HG02973 (cell line): ENCODE measurements around the gene WDR33.
A peak's percentile ranks its signal among the peaks of the same experiment; 100 is the strongest.

Experiments used
- ATAC-seq: cut with Tn5 transposase; IDR thresholded peaks from one replicate; pipeline ENCODE4 v1.9.1; 2021; ENCODE audit warnings: moderate library complexity; ENCODE audit not compliant: unreplicated experiment

The WDR33 gene

GRCh38 chr2:127721978-127722355 is 89.0 kb downstream of the WDR33 start:
- no peak for ATAC-seq

GRCh38 chr2:127721311-127721977 is 89.5 kb downstream of the WDR33 start:
- no peak for ATAC-seq

GRCh38 chr2:127719301-127720218 is 91.4 kb downstream of the WDR33 start:
- no peak for ATAC-seq

- ATAC-seq = no peak
Observed at GRCh38 chr2:127718271-127718670, 92.7 kb downstream of the WDR33 start.

- ATAC-seq = no peak
Observed at GRCh38 chr2:127715778-127716449, 95.1 kb downstream of the WDR33 start.

GRCh38 chr2:127713562-127713961 is 97.4 kb downstream of the WDR33 start:
- ATAC-seq = no peak

GRCh38 chr2:127712999-127713398 is 98.0 kb downstream of the WDR33 start:
- no peak for ATAC-seq

GRCh38 chr2:127709336-127709735 is 101.6 kb downstream of the WDR33 start:
- ATAC-seq = no peak

GRCh38 chr2:127707890-127708648 is 102.9 kb downstream of the WDR33 start:
- no peak for ATAC-seq

GRCh38 chr2:127706215-127706990 is 104.6 kb downstream of the WDR33 start:
- ATAC-seq = no peak

GRCh38 chr2:127705391-127706065 is 105.4 kb downstream of the WDR33 start:
- ATAC-seq = no peak

GRCh38 chr2:127704641-127705390 is 106.2 kb downstream of the WDR33 start:
- no peak for ATAC-seq

- ATAC-seq = no peak
Observed at GRCh38 chr2:127703282-127703681, 107.7 kb downstream of the WDR33 start.

- no peak for ATAC-seq
Observed at GRCh38 chr2:127702395-127703009, 108.5 kb downstream of the WDR33 start.

- ATAC-seq = peak; percentile 57
Observed at GRCh38 chr2:127701651-127702394, 109.1 kb downstream of the WDR33 start.

GRCh38 chr2:127701193-127701650 is 109.7 kb downstream of the WDR33 start, which contains the start of gene SFT2D3:
Gene SFT2D3, plus strand, starts transcription at chr2:127701497. Its CDS starts 32 bp downstream, at chr2:127701529.
- ATAC-seq = peak; percentile 65

GRCh38 chr2:127700527-127701192 is 110.3 kb downstream of the WDR33 start:
- peak; percentile 57 for ATAC-seq
